GM21367 (cell line): ENCODE data around the gene MED15.
"Not testable (repeated sequence)": the region's sequence is repeated elsewhere in the genome, so short reads cannot be mapped to it uniquely, and the experiment has no call there.

ENCODE experiments used
- ATAC-seq: cut with Tn5 transposase; IDR thresholded peaks from one replicate; pipeline ENCODE4 v1.9.1; 2021; ENCODE audit not compliant: unreplicated experiment

The MED15 gene

DNA sequence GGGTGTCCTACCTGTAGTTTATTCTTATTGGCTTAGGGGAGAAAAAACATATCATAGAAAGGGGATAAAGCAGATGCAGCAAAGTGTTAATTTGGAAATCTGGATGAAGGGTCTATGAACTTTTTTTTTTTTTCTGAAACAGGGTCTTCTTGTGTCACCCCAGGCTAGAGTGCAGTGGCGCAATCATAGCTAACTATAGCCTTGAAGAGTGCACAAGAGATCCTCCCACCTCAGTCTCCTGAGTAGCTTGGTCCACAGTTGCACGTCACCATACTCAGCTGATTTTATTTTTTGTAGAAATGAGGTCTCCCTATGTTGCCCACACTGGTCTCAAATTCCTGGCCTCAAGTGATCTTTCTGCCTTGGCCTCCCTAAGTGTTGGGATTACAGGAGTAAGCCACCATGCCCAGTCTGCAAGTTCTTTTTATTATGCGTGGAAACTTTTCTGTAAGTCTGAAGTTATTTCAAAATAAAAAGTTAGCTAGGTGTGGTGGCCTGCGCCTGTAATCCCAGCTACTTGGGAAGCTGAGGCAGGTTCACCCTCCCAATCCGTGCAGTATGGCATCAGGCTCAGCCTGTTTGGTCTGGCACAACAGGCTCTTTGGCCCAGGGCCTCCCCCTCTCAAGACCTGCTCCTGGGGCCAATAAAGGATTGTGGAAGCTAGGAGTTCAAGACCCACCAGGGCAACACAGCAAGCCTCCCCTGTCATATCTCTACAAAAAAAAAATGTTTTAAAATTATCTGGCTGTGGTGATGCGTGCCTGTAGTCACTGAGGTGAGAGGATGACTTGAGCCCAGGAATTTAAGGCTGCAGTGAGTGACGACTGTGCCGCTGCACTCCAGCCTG, 111.9 kb downstream of the MED15 start:
- ATAC-seq: no peak

DNA sequence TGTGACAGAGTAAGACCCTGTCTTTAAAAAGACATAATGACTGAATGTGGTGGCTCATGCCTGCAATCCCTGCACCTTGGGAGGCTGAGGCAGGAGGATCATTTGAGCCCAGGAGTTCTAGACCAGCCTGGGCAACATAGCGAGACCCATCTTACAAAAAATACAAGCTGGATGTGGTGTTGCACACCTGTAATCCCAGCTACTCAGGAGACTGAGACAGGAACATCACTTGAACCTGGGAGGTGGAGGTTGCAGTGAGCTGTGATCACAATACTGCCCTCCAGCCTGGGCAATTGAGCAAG, 112.4 kb downstream of the MED15 start:
- ATAC-seq: not testable (repeated sequence)

DNA sequence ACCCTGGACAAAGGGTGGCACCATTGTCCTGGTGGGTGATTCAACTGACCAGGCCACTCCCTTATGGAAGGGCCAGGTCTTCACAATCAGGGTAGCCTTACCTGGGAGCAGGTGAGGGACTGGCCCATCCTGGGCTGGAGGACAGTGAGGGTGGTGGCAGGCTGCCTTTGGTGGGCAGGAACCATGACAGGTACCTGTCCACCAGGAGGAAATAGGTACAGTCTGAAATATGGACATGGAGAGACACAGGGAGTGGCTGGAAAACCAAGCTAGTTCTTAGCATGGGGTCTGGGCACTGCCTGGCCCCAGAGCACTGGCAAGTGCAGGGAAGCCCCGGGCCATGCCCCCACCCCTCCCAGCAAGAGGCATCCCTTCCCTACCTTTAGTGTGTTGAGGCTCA, 113.8 kb downstream of the MED15 start:
- no peak for ATAC-seq

DNA sequence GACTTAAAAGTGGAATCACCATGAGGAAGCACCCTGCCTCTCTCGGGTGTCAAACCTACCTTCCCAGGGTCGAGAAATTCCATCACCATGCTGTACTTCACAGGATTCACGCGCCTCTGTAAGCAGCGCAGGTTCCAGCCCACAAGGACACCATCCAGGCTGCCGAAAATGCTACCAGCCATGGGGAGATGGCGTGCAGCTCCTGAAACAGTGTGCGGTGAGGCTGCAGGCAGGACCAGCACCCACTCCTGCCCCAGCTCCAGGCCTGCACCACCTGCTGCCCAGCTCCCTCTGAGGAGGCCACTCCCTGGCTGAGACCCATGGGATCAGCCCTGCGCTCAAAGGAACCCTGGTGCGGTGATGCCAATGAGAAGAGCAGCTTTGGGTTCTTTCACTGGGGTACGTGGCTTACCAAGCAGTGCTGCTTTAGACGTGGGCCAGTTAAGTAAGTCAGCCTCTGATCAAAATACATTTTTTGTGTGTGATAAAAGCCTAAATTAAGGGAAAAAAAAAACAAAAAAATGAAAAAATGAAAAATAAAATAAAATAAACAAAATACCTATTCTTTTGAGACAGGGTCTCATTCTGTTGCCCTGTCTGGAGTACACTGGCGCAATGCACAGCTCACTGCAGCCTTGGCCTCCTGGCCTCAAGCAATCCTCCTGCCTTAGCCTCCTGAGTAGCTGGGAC, 115.4 kb downstream of the MED15 start:
- ATAC-seq: no peak

- peak; percentile 63 for ATAC-seq
These were observed 116.8 kb downstream of the MED15 start for GRCh38 chr22:20624161-20624616.

DNA sequence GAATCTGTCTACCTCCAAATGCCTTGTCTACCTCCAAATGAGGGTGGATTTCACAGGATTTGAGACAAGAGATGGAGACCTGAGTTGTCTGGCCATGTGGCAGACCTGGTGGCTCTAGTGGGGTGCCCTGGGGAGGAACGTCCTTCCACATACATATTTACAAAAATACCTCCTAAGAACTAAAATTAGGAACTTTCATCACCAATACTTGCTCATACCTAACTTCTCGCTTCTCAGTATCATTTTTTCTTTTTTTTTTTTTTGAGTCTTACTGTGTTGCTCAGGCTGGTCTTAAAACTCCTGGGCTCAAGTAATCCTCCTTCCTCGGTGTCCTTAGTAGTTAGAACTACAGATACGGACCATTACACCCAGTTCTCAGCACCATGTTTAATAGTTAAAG, 117.9 kb downstream of the MED15 start:
- no peak for ATAC-seq

DNA sequence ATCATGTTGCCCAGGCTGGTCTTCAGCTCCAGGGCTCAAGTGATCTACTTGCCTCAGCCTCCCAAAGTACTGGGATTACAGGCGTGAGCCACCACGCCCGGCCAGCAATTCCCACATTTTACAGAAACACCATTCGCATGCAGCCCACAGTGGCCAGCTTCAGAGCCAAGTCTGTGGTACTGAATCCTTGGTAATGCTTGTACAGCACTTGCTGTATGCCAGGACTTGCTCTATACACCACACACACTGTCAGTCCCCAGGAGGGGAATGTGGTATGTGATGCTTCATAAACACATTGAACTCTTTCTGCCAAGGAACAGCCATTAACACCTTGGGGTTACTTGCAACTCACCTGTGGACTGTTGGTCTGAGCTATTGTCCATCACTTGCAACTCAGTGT, 119.4 kb downstream of the MED15 start:
- ATAC-seq: no peak

- no peak for ATAC-seq
These were observed 120.0 kb downstream of the MED15 start for GRCh38 chr22:20627432-20627831.

DNA sequence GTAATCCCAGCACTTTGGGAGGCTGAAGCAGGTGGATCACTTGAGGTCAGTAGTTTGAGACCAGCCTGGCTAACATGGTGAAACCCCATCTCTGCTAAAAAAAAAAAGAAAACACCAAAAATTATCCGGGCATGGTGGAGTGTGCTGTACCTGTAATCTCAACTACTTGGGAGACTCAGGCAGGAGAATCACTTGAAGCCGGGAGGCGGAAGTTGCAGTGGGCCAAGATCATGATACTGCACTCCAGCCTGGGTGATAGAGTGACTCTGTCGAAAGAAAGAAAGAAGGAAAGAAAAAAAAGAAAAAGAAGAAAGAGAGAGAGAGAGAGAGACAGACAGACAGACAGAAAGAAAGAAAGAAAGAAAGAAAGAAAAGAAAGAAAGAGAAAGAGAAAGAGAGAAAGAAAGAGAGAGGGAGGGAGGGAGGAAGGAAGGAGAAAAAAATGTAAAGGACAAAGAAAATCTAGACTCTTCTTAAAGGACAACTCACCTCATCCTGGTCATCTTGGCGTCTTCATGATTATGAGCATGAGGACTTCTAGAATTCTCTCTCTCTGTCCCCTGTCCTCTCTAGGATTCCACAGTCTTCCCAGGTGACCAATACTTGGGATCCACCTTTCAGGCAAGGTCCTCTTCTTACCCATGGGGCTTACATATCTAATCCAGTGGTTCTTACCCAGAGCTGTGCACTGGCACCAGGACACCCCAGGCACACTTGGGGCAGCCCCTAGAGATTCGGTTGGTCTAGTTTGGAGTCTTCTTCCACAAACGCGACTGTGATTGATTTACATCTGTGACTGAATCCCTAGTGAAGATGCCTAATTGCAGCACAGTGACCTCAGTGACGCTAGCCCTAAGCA, 120.9 kb downstream of the MED15 start:
- no peak for ATAC-seq

GRCh38 chr22:20629401-20629800, 122.0 kb downstream of the MED15 start:
- ATAC-seq: no peak

- no peak for ATAC-seq
These were observed 123.6 kb downstream of the MED15 start for GRCh38 chr22:20630873-20631617.

DNA sequence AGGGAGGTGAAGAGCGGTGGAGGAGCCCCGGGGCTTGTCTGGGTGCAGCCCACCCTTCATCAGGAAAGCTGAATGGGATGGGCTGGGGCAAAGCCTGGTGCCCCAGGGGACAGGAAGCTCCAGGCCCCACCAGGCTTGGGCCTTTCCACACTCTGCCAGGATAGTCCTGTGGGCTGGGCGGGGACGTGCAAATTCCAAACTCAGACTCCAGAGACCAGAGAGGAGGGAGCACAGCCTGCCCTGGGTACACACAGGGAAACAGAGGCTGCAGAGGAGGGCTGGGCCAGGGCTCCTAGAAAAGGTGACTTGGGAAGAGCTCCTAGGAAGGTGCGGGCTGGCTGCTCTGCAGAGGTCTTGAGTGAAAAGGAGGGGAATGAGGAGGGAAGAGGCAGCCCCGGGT, 124.7 kb downstream of the MED15 start:
- no peak for ATAC-seq

- ATAC-seq: no peak
These were observed 125.1 kb downstream of the MED15 start for GRCh38 chr22:20632518-20632917.

DNA sequence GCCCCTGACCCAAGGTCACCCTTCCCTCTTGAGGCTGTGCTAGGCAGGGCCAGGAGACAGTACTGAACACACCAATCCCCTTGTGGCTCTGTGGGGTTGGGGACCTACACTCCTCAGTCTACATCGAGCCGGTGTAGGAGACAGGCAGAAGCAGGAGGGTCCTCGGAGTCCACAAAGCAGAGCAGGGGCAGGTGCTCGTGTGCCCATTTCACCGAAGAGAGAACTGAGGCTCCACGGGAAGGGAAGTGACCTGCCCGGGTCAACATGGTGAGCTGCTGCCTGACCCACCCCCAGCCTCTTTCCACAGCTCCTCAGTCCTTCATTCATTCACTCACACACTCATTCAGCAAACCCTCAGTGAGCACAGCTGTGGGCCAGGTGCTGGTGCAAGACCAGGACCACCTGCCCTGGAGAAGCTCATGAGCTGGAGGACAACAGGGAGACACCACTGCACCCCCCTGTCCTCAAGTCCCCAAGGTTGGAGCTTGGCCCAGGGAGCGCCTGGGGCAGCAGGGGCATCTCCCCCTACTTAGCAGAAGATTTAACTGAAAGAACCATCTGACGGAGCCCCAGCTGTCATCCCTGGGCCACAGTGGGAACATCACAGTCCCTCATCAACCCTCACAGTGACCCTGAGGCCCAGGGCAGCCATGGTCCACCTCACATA, 127.3 kb downstream of the MED15 start:
- ATAC-seq: no peak

DNA sequence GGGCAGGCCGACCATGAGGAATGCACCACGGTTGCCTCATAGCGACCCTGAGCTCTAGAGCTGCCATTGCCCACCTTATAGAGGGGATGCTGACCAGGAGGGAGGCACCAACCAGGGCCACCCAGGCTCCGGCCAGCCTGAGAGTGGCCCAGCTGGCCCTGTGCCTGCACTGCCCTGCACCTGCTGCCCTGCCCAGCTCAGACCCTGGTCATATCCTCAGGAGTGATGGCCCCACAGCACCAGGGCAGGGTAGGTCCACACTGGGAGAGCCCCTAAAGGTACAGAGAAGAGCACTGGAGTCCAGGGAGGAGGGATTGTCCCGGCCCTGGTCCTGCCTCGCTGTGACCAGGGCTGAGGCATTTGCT, 127.8 kb downstream of the MED15 start:
- no peak for ATAC-seq

GRCh38 chr22:20636075-20636812, 128.8 kb downstream of the MED15 start:
- ATAC-seq: no peak

- no peak for ATAC-seq
These were observed 129.5 kb downstream of the MED15 start for GRCh38 chr22:20636945-20637344.
